ENCODE measurements around the gene NPAS3.

Gene NPAS3

GRCh38 chr14:33811721-33812120, 873.0 kb downstream of the NPAS3 start:
- TF ChIP-seq, protein P1, sequence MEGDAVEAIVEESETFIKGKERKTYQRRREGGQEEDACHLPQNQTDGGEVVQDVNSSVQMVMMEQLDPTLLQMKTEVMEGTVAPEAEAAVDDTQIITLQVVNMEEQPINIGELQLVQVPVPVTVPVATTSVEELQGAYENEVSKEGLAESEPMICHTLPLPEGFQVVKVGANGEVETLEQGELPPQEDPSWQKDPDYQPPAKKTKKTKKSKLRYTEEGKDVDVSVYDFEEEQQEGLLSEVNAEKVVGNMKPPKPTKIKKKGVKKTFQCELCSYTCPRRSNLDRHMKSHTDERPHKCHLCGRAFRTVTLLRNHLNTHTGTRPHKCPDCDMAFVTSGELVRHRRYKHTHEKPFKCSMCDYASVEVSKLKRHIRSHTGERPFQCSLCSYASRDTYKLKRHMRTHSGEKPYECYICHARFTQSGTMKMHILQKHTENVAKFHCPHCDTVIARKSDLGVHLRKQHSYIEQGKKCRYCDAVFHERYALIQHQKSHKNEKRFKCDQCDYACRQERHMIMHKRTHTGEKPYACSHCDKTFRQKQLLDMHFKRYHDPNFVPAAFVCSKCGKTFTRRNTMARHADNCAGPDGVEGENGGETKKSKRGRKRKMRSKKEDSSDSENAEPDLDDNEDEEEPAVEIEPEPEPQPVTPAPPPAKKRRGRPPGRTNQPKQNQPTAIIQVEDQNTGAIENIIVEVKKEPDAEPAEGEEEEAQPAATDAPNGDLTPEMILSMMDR (IDR thresholded peaks at IDR 0.05; ENCODE audit: low read depth, low read length): no peak
- H3K4me3 ChIP-seq (ENCODE audit: low read depth, low read length): no peak overlapping the region

GRCh38 chr14:33812181-33812580, 873.5 kb downstream of the NPAS3 start:
- TF ChIP-seq, protein P1 (IDR thresholded peaks at IDR 0.05; ENCODE audit: low read depth, low read length): no peak
- H3K4me3 ChIP-seq (ENCODE audit: low read depth, low read length): no peak overlapping the region

- TF ChIP-seq, protein P1 (IDR thresholded peaks at IDR 0.05; ENCODE audit: low read depth, low read length): no peak
These were observed 873.9 kb downstream of the NPAS3 start for GRCh38 chr14:33812601-33813000.

DNA sequence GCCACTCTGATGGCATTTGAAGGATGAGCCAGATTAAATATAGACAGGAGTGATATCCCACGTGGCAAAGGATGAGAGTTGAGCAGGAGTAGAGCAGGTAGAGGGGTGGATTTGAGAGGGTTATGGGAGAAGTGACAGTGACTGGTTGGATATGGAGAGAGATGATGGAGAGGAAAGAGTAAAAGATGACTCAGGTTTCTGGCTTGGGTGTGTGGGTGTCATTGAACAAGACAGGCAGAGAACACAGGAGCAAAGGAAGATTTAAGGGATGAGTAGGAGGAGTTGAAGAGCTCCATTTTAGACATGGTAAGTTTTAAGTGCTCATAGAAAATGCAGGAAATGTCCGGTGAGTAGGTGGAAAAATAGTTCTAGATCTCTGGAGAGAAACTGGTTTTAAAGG, 875.3 kb downstream of the NPAS3 start:
- H3K4me3 ChIP-seq (ENCODE audit: low read depth, low read length): no peak overlapping the region
- TF ChIP-seq, protein P1 (IDR thresholded peaks at IDR 0.05; ENCODE audit: low read depth, low read length): no peak

More at GRCh38 chr14:33812601-33813000, 873.9 kb downstream of the NPAS3 start:
- no peak overlapping the region for H3K4me3 ChIP-seq (ENCODE audit: low read depth, low read length)

DNA sequence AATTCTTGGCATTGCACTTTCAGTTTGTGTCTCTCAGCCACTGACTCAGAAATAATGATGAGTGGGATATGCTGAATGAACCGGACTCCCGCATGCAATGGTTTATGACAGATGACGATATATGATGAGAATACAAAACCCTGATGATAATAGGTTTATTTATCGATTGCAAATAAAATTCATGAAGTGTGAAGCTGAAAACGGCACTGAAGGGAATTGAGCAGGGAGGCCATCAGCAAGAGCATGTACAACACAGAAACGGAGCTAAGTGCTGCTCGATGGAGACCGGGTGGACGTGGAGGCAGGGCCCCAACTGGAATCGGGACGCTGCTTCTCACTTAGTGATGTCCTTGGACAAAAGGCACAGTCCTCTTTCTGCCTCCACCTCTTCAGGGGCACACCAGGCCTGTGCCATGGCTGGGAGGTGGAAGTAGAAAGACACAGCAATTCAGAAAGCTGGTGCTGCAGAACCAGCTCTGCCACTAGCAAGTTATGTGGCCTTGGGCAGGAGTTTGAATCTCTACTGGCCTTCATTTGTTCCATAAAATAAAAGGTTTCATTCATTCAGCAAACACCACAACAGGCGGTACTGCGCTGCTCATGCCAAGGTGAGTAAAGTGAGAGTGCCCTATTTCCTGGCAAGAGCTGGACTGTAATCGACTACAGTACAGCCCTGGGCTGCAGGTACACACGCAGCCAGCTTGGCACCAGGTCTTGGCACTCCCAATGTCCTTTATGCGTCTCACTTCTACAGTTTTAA, 895.2 kb downstream of the NPAS3 start:
- TF ChIP-seq, protein P1 (IDR thresholded peaks at IDR 0.05; ENCODE audit: low read depth, low read length): no peak
- no peak overlapping the region for H3K4me3 ChIP-seq (ENCODE audit: low read depth, low read length)

DNA sequence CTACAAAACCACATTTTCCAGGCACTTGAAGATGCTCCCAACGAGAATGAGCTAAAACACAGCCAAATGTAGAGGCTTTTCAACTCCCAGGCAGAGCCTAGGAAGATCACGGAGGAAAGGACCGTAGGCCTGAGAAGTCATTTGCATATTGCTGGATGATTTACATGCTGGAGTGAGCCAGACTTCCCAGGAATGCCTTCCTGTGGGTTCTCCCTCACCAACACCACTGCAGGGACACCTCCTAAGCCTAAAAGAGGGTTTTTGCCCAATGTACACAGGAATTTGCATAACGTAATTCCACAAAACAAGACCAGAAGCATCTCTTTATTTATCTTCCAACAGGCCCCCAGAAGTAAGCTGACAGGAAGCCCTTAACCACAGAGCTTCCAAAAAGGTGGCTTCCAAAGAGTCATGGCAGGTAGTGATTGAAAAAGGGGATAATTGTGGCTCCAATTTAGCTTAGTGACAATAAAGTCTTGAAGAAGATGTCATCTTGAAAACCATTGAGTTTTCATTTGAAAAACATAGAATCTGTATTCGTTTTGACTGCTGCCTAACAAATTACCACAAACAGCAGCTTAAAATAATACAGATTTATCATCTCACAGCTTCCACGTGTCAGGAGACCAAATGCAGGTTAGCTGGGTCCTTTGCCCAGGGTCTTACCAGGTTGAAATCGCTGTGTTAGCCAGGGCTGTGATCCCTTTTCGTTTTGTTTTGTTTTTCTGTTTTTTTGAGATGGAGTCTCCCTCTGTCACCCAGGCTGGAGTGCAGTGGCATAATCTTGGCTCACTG, 896.0 kb downstream of the NPAS3 start:
- H3K4me3 ChIP-seq (ENCODE audit: low read depth, low read length): no peak overlapping the region
- TF ChIP-seq, protein P1 (IDR thresholded peaks at IDR 0.05; ENCODE audit: low read depth, low read length): no peak

DNA sequence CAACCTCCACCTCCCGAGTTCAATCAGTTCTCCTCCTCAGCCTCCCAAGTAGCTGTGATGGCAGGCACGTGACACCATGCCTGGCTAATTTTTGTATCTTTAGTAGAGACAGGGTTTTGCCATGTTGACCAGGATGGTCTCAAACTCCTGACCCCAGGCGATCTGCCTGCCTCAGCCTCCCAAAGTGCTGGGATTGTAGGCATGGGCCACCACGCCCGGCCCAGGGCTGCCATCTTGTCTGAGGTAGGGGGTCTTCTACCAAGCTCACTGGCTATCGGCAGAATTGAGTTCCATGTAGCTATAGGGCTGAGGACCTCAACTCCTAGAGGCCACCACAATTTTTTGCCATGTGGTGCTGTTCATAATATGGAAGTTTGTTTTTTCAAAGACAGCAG, 896.6 kb downstream of the NPAS3 start:
- TF ChIP-seq, protein P1 (IDR thresholded peaks at IDR 0.05; ENCODE audit: low read depth, low read length): no peak
- no peak overlapping the region for H3K4me3 ChIP-seq (ENCODE audit: low read depth, low read length)

Data from WI38 (cell line).